GM12801 (cell line): Measurements from ENCODE around the gene RRBP1.

ENCODE experiments used
- TF ChIP-seq, protein P1 (sequence below): IDR thresholded peaks from one replicate; pipeline ENCODE4 v1.5.1; 2011; ENCODE audit warnings: control low read depth; ENCODE audit not compliant: insufficient read length; ENCODE audit errors: extremely low read depth

The RRBP1 gene

DNA sequence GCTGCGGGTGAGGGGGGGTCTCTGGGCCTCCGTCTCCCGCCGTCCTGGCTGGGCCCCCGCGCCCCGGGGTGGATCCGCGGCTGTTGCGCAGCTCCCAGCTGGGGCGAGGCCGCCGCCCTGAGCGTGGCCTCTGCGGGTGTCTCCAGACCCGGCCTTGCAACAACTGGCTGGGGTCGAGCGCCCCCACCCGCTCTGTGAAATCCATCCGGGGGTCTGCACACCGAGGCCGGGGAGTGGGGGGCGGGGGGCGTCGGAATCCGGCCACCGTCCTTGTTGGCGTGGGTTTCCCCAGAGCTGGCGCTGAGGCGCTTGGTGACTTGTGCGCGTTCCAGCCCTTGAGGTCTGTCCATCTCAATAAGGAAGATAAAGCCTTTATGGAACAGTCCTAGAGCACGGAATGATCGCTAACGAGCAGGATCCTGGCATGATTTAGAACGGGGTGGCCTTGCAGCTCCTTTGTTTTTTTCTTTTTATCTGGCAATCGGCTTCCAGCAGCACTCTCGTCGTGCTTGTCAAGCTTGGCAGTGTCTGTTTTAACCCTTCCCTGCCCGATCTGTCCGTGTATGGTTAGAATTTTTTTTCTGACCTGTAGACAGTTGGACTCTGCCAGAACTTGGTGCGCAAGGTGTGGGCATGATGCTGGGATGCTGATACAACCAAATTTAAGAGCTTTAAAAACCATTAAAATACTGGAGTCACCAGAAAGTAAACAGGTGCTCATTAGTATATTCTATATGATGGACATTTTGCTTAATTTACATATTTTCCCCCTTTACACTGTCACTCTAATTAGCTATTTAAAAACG is 111.5 kb downstream of the RRBP1 start:
- TF ChIP-seq, protein P1, sequence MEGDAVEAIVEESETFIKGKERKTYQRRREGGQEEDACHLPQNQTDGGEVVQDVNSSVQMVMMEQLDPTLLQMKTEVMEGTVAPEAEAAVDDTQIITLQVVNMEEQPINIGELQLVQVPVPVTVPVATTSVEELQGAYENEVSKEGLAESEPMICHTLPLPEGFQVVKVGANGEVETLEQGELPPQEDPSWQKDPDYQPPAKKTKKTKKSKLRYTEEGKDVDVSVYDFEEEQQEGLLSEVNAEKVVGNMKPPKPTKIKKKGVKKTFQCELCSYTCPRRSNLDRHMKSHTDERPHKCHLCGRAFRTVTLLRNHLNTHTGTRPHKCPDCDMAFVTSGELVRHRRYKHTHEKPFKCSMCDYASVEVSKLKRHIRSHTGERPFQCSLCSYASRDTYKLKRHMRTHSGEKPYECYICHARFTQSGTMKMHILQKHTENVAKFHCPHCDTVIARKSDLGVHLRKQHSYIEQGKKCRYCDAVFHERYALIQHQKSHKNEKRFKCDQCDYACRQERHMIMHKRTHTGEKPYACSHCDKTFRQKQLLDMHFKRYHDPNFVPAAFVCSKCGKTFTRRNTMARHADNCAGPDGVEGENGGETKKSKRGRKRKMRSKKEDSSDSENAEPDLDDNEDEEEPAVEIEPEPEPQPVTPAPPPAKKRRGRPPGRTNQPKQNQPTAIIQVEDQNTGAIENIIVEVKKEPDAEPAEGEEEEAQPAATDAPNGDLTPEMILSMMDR, result no peak

GRCh38 chr20:17569616-17570346 is 112.3 kb downstream of the RRBP1 start, which contains the start of gene DSTN:
DSTN (plus strand) TSS chr20:17570075; CDS start chr20:17570209, 134 bp downstream.
- TF ChIP-seq, protein P1, result no peak

GRCh38 chr20:17568972-17569521 is 113.0 kb downstream of the RRBP1 start:
- TF ChIP-seq, protein P1, result no peak

- TF ChIP-seq, protein P1, result no peak
Observed at GRCh38 chr20:17568045-17568788, 113.8 kb downstream of the RRBP1 start.

GRCh38 chr20:17566345-17566744 is 115.7 kb downstream of the RRBP1 start:
- TF ChIP-seq, protein P1, result no peak

DNA sequence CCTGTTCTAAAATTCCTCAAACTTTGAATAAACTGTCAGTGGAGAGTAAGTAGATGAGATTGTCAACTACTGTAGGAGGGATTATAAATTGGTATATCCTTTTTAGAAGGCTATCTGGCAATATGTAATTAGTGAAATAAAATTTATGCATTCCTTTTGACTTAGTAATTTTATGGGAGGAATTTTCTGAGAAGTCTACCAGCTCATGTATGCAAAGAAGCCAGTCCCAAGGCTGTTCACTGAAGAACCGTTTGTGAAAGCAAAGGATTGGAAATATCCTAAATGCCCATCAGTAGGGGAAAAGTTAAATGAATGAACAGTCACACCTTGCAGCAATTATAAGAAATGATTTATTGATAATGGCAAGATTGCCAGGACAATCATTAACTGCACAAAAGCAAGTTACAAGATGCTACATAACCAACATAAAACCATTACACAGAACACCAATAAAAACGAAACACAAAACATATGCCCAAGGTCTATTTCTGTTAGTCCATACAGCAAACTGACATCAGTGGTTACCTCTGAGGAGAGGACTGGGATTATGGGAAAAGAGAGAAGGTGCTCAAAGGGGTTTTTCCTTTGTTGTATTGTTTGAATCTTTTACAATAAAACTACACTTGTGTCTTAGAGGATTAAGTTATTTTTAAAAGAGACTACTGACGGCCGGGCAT is 116.7 kb downstream of the RRBP1 start:
- TF ChIP-seq, protein P1, result no peak
